GM23338 (cell line): ENCODE measurements around the gene ZNF778.

Experiments
- CREB1 ChIP-seq: fragments of 250-450 bp; sonication (Bioruptor Pico); IDR thresholded peaks from 2 replicates; pipeline ENCODE4 v1.5.0; 2020; ENCODE audit warnings: low read depth, mild to moderate bottlenecking, moderate library complexity
- EZH2 ChIP-seq: fragments of 200-600 bp; sonication (generic); IDR thresholded peaks from one replicate; pipeline ENCODE4 v1.8.0; 2017; ENCODE audit warnings: antibody characterized with exemption, mild to moderate bottlenecking, low read depth; ENCODE audit not compliant: unreplicated experiment
- EZH2phosphoT487 ChIP-seq: fragments of 200-600 bp; sonication (generic); IDR thresholded peaks from one replicate; pipeline ENCODE4 v1.8.1; 2018; ENCODE audit warnings: antibody characterized with exemption; ENCODE audit not compliant: unreplicated experiment
- JUNB ChIP-seq: IDR thresholded peaks from one replicate; pipeline ENCODE4 v1.6.1; 2016; ENCODE audit warnings: antibody characterized with exemption; ENCODE audit not compliant: unreplicated experiment
- NANOG ChIP-seq: IDR thresholded peaks from 2 replicates; pipeline ENCODE4 v1.6.1; 2016; ENCODE audit warnings: antibody characterized with exemption, borderline replicate concordance
- POLR2AphosphoS5 ChIP-seq: IDR thresholded peaks from 2 replicates; pipeline ENCODE4 v1.6.1; 2016; ENCODE audit warnings: antibody characterized with exemption, low read depth
- ZNF114 ChIP-seq: fragments of 250-450 bp; sonication (Bioruptor Pico); IDR thresholded peaks from 2 replicates; pipeline ENCODE4 v1.5.0; 2020; ENCODE audit warnings: mild to moderate bottlenecking, moderate library complexity
- ZNF331 ChIP-seq: fragments of 250-450 bp; sonication (Bioruptor Pico); IDR thresholded peaks from 2 replicates; pipeline ENCODE4 v1.5.0; 2020; ENCODE audit warnings: low read depth, mild to moderate bottlenecking, moderate library complexity
- TF ChIP-seq, protein P1 (sequence below), 2 experiments: fragments of 200-600 bp in 1 of 2; sonication (generic) in 1 of 2; conservative IDR thresholded peaks; 2 replicates each; pipeline versions ENCODE4 v1.5.1 to v1.6.1; 2016 to 2017; ENCODE audit warnings: antibody characterized with exemption in 2 of 2, low read depth in 2 of 2, mild to moderate bottlenecking in 2 of 2, moderate library complexity in 1 of 2
- TF ChIP-seq, protein P2 (sequence below): IDR thresholded peaks from one replicate; pipeline ENCODE4 v1.6.1; 2018; ENCODE audit warnings: antibody characterized with exemption; ENCODE audit not compliant: unreplicated experiment
- TF ChIP-seq, protein P3 (sequence below): IDR thresholded peaks from 2 replicates; pipeline ENCODE4 v1.6.1; 2016; ENCODE audit warnings: antibody characterized with exemption
- TF ChIP-seq, protein P4 (sequence below): fragments of 250-450 bp; sonication (Bioruptor Pico); IDR thresholded peaks from 2 replicates; pipeline ENCODE4 v1.5.0; 2020; ENCODE audit warnings: mild to moderate bottlenecking, moderate library complexity

DNA sequence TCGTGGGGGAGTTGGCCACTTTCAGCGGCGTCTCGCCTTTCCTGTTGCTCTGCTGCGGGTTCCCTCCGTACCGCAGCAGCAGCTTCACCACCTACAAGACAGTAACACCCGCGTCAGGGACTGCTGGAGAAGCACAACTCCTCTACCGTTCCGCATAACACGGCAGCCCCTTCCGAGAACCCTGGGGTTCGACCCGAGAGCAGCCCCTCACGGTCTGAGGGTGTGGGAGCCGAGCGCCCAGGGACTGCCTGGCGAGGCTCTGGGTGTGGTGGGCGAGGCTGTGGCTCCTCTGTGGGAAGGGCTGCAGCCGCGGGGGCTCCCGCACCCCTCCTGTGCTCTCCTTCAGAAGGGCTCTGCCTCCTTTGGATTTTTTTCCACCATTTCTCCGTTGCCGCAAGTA lies 68.6 kb downstream of the ZNF778 start:
- TF ChIP-seq EZH2, result no peak
- TF ChIP-seq, protein P1, sequence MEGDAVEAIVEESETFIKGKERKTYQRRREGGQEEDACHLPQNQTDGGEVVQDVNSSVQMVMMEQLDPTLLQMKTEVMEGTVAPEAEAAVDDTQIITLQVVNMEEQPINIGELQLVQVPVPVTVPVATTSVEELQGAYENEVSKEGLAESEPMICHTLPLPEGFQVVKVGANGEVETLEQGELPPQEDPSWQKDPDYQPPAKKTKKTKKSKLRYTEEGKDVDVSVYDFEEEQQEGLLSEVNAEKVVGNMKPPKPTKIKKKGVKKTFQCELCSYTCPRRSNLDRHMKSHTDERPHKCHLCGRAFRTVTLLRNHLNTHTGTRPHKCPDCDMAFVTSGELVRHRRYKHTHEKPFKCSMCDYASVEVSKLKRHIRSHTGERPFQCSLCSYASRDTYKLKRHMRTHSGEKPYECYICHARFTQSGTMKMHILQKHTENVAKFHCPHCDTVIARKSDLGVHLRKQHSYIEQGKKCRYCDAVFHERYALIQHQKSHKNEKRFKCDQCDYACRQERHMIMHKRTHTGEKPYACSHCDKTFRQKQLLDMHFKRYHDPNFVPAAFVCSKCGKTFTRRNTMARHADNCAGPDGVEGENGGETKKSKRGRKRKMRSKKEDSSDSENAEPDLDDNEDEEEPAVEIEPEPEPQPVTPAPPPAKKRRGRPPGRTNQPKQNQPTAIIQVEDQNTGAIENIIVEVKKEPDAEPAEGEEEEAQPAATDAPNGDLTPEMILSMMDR (conservative IDR thresholded peaks at IDR 0.05; ENCODE audit: low read depth in 2 of 2), result no peak
- no peak for TF ChIP-seq EZH2phosphoT487
- TF ChIP-seq, protein P2, sequence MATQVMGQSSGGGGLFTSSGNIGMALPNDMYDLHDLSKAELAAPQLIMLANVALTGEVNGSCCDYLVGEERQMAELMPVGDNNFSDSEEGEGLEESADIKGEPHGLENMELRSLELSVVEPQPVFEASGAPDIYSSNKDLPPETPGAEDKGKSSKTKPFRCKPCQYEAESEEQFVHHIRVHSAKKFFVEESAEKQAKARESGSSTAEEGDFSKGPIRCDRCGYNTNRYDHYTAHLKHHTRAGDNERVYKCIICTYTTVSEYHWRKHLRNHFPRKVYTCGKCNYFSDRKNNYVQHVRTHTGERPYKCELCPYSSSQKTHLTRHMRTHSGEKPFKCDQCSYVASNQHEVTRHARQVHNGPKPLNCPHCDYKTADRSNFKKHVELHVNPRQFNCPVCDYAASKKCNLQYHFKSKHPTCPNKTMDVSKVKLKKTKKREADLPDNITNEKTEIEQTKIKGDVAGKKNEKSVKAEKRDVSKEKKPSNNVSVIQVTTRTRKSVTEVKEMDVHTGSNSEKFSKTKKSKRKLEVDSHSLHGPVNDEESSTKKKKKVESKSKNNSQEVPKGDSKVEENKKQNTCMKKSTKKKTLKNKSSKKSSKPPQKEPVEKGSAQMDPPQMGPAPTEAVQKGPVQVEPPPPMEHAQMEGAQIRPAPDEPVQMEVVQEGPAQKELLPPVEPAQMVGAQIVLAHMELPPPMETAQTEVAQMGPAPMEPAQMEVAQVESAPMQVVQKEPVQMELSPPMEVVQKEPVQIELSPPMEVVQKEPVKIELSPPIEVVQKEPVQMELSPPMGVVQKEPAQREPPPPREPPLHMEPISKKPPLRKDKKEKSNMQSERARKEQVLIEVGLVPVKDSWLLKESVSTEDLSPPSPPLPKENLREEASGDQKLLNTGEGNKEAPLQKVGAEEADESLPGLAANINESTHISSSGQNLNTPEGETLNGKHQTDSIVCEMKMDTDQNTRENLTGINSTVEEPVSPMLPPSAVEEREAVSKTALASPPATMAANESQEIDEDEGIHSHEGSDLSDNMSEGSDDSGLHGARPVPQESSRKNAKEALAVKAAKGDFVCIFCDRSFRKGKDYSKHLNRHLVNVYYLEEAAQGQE, result no peak
- no peak for TF ChIP-seq ZNF331
- TF ChIP-seq, protein P3, sequence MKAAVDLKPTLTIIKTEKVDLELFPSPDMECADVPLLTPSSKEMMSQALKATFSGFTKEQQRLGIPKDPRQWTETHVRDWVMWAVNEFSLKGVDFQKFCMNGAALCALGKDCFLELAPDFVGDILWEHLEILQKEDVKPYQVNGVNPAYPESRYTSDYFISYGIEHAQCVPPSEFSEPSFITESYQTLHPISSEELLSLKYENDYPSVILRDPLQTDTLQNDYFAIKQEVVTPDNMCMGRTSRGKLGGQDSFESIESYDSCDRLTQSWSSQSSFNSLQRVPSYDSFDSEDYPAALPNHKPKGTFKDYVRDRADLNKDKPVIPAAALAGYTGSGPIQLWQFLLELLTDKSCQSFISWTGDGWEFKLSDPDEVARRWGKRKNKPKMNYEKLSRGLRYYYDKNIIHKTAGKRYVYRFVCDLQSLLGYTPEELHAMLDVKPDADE, result no peak
- TF ChIP-seq JUNB, result no peak
- no peak for TF ChIP-seq POLR2AphosphoS5
- TF ChIP-seq CREB1 (CRISPR knock-in tag), result no peak
- no peak for TF ChIP-seq NANOG
- TF ChIP-seq ZNF114, result no peak
- TF ChIP-seq, protein P4, sequence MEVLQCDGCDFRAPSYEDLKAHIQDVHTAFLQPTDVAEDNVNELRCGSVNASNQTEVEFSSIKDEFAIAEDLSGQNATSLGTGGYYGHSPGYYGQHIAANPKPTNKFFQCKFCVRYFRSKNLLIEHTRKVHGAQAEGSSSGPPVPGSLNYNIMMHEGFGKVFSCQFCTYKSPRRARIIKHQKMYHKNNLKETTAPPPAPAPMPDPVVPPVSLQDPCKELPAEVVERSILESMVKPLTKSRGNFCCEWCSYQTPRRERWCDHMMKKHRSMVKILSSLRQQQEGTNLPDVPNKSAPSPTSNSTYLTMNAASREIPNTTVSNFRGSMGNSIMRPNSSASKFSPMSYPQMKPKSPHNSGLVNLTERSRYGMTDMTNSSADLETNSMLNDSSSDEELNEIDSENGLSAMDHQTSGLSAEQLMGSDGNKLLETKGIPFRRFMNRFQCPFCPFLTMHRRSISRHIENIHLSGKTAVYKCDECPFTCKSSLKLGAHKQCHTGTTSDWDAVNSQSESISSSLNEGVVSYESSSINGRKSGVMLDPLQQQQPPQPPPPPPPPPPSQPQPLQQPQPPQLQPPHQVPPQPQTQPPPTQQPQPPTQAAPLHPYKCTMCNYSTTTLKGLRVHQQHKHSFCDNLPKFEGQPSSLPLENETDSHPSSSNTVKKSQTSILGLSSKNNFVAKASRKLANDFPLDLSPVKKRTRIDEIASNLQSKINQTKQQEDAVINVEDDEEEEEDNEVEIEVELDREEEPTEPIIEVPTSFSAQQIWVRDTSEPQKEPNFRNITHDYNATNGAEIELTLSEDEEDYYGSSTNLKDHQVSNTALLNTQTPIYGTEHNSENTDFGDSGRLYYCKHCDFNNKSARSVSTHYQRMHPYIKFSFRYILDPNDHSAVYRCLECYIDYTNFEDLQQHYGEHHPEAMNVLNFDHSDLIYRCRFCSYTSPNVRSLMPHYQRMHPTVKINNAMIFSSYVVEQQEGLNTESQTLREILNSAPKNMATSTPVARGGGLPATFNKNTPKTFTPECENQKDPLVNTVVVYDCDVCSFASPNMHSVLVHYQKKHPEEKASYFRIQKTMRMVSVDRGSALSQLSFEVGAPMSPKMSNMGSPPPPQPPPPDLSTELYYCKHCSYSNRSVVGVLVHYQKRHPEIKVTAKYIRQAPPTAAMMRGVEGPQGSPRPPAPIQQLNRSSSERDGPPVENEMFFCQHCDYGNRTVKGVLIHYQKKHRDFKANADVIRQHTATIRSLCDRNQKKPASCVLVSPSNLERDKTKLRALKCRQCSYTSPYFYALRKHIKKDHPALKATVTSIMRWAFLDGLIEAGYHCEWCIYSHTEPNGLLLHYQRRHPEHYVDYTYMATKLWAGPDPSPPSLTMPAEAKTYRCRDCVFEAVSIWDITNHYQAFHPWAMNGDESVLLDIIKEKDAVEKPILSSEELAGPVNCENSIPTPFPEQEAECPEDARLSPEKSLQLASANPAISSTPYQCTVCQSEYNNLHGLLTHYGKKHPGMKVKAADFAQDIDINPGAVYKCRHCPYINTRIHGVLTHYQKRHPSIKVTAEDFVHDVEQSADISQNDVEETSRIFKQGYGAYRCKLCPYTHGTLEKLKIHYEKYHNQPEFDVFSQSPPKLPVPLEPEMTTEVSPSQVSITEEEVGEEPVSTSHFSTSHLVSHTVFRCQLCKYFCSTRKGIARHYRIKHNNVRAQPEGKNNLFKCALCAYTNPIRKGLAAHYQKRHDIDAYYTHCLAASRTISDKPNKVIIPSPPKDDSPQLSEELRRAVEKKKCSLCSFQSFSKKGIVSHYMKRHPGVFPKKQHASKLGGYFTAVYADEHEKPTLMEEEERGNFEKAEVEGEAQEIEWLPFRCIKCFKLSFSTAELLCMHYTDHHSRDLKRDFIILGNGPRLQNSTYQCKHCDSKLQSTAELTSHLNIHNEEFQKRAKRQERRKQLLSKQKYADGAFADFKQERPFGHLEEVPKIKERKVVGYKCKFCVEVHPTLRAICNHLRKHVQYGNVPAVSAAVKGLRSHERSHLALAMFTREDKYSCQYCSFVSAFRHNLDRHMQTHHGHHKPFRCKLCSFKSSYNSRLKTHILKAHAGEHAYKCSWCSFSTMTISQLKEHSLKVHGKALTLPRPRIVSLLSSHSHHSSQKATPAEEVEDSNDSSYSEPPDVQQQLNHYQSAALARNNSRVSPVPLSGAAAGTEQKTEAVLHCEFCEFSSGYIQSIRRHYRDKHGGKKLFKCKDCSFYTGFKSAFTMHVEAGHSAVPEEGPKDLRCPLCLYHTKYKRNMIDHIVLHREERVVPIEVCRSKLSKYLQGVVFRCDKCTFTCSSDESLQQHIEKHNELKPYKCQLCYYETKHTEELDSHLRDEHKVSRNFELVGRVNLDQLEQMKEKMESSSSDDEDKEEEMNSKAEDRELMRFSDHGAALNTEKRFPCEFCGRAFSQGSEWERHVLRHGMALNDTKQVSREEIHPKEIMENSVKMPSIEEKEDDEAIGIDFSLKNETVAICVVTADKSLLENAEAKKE (CRISPR knock-in tag), result no peak
